Dermis microvascular lymphatic vessel endothelial cell (primary cell): ENCODE measurements around the gene ANKRD23. TPM values are rescaled to one million over a fixed set of nuclear protein-coding genes. Genes with fewer than 3 reads are reported as not detected.

Source experiments
- DNase-seq, 2 donors: peaks; one replicate each; pipeline versions ENCODE4 v3.0.0 to v3.0.0-alpha.2; 2010; ENCODE audit warnings: low read depth in 2 of 2
- total RNA-seq: library from RNA; depleted of rRNA; stranded (reverse); fragments of >200 nt; gene quantifications from 2 replicates; pipeline ENCODE4 v1.2.1, GENCODE V29; 2014

Gene ANKRD23
- total RNA-seq, 1 donor from 2014 or later, result 0.51 TPM

GRCh38 chr2:96877631-96878092 is 33.8 kb upstream of the ANKRD23 start:
- no peak for DNase-seq

GRCh38 chr2:96877042-96877451 is 33.2 kb upstream of the ANKRD23 start:
- DNase-seq, result no peak

GRCh38 chr2:96876269-96877041 is 32.6 kb upstream of the ANKRD23 start:
- DNase-seq, result no peak

GRCh38 chr2:96875498-96876268 is 31.9 kb upstream of the ANKRD23 start:
- DNase-seq, result no peak

GRCh38 chr2:96874198-96874831 is 30.5 kb upstream of the ANKRD23 start:
- no peak for DNase-seq

GRCh38 chr2:96873651-96874096 is 29.9 kb upstream of the ANKRD23 start:
- DNase-seq, result peak; percentile 32 to 52

GRCh38 chr2:96872591-96873349 is 28.9 kb upstream of the ANKRD23 start:
- DNase-seq, result peak in 1 of 2 donors; percentile 51

- no peak for DNase-seq
Observed at GRCh38 chr2:96870626-96871255, 26.9 kb upstream of the ANKRD23 start.

- DNase-seq, result peak in 1 of 2 donors; percentile 46
Observed at GRCh38 chr2:96869822-96870625, 26.2 kb upstream of the ANKRD23 start, which contains the start of gene SEMA4C. Gene SEMA4C, minus strand, starts transcription at chr2:96870080. Its CDS starts 2,194 bp downstream, at chr2:96867886.

- peak; percentile 64 to 76 for DNase-seq
Observed at GRCh38 chr2:96869281-96869821, 25.5 kb upstream of the ANKRD23 start.

GRCh38 chr2:96868555-96869280 is 24.9 kb upstream of the ANKRD23 start:
- DNase-seq, result peak in 1 of 2 donors; percentile 76

- no peak for DNase-seq
Observed at GRCh38 chr2:96867756-96868554, 24.1 kb upstream of the ANKRD23 start.

GRCh38 chr2:96866986-96867755 is 23.4 kb upstream of the ANKRD23 start:
- peak in 1 of 2 donors; percentile 37 for DNase-seq

GRCh38 chr2:96866586-96866985 is 22.8 kb upstream of the ANKRD23 start:
- peak in 1 of 2 donors; percentile 60 for DNase-seq

GRCh38 chr2:96866149-96866548 is 22.3 kb upstream of the ANKRD23 start:
- DNase-seq, result no peak

- DNase-seq, result no peak
Observed at GRCh38 chr2:96865654-96866053, 21.8 kb upstream of the ANKRD23 start.
